HG03280 (cell line): ENCODE results near the gene DNAJB11.
"Not testable (repeated sequence)": the region's sequence is repeated elsewhere in the genome, so short reads cannot be mapped to it uniquely, and the experiment has no call there.

Source experiments
- ATAC-seq: cut with Tn5 transposase; IDR thresholded peaks from one replicate; pipeline ENCODE4 v1.9.1; 2021; ENCODE audit warnings: mild to moderate bottlenecking, moderate library complexity; ENCODE audit not compliant: unreplicated experiment

Gene DNAJB11

DNA sequence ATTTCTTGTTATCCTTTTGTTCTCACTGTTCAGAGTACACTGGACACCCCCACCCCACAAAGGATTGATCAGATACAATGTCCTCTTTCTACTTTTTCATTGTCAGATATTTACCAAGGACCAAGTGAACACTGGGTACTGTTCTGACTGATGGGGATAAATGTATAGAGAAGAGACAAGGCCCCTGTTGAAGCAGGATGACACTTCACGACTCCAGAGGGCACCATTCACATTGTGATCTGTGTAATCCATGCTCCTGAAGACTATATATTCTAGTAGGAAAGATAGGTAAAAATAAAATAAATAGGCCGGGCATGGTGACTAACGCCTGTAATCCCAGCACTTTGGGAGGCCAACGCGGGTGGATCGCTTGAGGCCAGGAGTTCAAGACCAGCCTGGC lies 19.1 kb upstream of the DNAJB11 start:
- ATAC-seq = no peak

GRCh38 chr3:186552408-186553031 lies 18.0 kb upstream of the DNAJB11 start:
- no peak for ATAC-seq

GRCh38 chr3:186564586-186564985 lies 5.9 kb upstream of the DNAJB11 start:
- no peak for ATAC-seq

GRCh38 chr3:186566772-186567071 lies 3.8 kb upstream of the DNAJB11 start:
- ATAC-seq = no peak

- ATAC-seq = peak; percentile 46
Observed at GRCh38 chr3:186567072-186567921, 3.2 kb upstream of the DNAJB11 start, which contains the start of gene TBCCD1. TBCCD1 (minus strand) TSS chr3:186567339; CDS start chr3:186564329, 3,010 bp downstream.

- ATAC-seq = not testable (repeated sequence)
Observed at GRCh38 chr3:186569361-186569760, 1.2 kb upstream of the DNAJB11 start.

DNA sequence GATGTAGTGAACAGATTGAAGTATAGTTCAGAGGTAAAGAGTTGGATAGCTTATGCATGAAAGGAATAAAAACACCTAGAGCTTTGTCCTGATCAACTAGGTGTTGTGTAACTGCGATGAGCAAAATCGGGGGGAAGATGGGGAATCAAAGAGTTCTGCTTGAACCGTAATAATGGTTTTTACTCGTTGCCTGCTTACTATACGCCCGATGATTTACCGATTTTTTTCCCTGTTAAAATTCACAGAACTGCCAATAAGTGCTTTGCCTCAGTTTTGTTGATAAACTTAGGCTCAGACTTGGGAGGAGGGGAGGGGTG lies 783 bp upstream of the DNAJB11 start:
- ATAC-seq = no peak

- ATAC-seq = no peak
Observed at GRCh38 chr3:186570941-186571643, 572 bp downstream of the DNAJB11 start.

DNA sequence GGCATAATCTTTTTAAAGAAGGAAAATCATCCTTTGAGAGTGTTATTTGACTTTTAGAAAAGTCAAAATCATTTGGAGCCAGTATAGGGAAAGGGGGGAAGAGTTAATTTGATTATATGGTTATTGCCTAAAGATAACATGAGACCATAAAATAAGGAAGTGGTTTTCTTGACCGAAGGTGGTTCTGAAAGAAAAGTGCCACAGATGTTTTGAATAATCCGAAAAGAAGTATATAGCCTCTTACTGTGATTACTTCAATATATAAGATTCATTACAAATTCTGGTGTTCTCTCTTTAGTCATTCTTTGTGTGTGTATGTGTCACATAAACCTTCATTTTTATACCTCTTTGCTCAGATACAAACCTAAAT lies 1.1 kb downstream of the DNAJB11 start:
- no peak for ATAC-seq

DNA sequence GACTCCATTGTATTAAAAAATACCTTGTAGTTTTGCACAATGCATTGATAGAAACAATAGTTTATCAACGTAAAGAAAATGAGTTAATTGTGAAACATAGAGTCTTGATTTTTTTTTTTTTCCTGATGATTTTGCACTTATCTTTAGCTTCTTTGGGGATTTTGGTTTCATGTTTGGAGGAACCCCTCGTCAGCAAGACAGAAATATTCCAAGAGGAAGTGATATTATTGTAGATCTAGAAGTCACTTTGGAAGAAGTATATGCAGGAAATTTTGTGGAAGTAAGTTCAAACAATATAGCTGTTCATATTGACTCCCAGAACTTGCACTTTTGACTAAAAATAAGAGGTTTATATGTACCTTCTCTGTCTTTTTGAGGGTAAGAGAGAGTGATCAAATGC lies 7.0 kb downstream of the DNAJB11 start:
- ATAC-seq = no peak

- no peak for ATAC-seq
Observed at GRCh38 chr3:186580785-186581184, 10.3 kb downstream of the DNAJB11 start.

GRCh38 chr3:186582541-186582940 lies 12.0 kb downstream of the DNAJB11 start:
- ATAC-seq = no peak

DNA sequence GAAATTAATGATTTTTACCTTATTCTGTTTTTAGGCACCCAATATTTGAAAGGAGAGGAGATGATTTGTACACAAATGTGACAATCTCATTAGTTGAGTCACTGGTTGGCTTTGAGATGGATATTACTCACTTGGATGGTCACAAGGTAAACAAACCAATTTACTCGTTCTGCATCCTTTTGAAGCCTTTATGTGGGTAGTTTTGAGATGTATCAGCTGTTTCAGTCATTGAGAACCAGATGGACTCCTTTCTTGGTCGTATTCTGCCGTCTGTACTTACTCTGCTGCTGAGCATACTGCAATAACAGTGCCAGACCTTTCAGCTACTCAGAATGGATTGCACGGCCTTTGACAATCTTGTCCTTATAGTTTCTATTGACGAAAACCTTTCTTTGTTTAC lies 13.3 kb downstream of the DNAJB11 start:
- ATAC-seq = no peak

GRCh38 chr3:186586245-186586644 lies 15.7 kb downstream of the DNAJB11 start:
- not testable (repeated sequence) for ATAC-seq

DNA sequence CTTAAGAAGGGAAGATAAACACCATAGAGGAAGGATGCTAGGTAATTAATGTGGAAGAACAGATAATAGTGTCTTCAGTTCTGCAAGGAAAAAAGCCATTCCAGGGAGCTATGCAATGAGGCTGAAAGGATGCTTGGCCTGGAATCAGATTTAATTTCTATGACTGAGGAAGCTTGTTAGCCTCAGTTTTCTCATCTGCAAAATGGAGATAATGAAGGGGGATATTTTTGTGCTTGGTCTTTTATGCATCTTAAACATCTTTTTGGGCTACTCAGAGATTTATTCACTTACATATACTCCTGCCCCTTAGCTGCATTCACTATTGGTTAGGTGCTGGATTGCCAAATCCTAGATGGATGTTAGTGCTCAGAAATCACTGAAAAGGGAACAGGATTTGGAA lies 16.7 kb downstream of the DNAJB11 start:
- ATAC-seq = no peak

GRCh38 chr3:186588632-186589031 lies 18.1 kb downstream of the DNAJB11 start:
- no peak for ATAC-seq

DNA sequence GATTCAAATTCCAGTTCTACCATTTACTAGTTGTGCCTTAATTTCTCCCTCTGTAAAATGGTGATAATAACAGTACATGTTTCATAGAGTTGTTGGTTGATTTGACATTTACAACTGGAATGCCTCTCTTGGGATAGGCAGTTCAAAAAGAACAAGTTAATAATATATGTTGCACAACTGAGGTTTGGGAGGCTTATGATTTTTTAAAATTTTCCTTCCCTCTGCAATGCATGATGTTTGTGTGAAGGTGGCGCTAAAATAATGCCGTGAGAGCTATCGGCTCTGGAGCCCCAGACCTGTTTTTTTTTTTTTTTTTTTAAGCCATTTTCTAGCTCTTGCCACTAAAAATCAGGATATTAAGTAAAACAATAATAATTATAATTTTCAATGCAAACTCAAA lies 18.6 kb downstream of the DNAJB11 start:
- ATAC-seq = no peak

DNA sequence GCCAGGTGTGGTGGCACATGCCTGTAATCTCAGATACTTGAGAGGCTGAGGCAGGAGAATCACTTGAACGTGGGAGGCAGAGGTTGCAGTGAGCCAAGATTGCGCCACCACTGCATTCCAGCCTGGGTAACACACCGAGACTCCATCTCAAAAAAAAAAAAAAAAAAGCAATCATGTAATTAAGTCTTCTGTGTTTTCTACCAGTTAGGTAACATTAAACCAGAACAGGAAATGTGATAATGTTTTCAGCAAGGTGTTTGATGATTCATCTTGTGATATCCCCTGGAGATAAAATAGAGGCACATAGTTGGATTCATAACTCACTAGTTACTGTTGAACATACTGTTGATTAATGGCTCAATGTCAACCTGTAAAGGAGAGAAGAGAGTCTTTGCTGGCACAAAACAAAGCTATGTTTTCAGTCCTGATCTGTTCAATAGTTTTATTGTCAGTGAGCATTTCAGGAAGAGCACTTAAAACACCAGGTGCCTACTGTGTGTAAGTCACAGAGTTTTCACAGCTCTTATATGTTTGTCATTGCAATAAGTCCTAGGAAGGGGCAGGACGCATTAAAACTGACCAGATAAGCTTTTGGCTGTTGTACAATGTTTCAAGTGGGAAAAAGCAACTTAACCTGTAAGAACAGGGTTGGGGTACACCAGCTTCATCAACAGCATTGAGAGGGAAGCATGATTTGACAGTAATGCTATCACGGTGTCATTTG lies 19.5 kb downstream of the DNAJB11 start:
- no peak for ATAC-seq

GRCh38 chr3:186590580-186591295 lies 20.2 kb downstream of the DNAJB11 start:
- ATAC-seq = no peak

GRCh38 chr3:186592682-186593081 lies 22.2 kb downstream of the DNAJB11 start:
- ATAC-seq = no peak

- no peak for ATAC-seq
Observed at GRCh38 chr3:186593862-186594261, 23.3 kb downstream of the DNAJB11 start.
